KMS-11 (cell line): ENCODE results near the gene SLC66A3.

Experiments used
- H2AFZ ChIP-seq: fragments of 200-600 bp; sonication (generic); 2 replicates; pipeline ENCODE4 v1.6.1; 2016; ENCODE audit warnings: antibody characterized with exemption, mixed run types, low read depth
- H3K27ac ChIP-seq: fragments of 200-600 bp; sonication (generic); 2 replicates; pipeline ENCODE4 v1.6.1; 2016; ENCODE audit warnings: mild to moderate bottlenecking, mixed run types
- H3K27me3 ChIP-seq: fragments of 200-600 bp; sonication (generic); 2 replicates; pipeline ENCODE4 v1.6.1; 2017; ENCODE audit warnings: mild to moderate bottlenecking, low read depth, mixed run types, moderate library complexity; ENCODE audit not compliant: insufficient read depth
- H3K36me3 ChIP-seq: fragments of 200-600 bp; sonication (generic); 2 replicates; pipeline ENCODE4 v1.6.1; 2017; ENCODE audit warnings: mild to moderate bottlenecking, mixed run types; ENCODE audit not compliant: insufficient read depth
- H3K4me1 ChIP-seq: fragments of 200-600 bp; sonication (generic); 2 replicates; pipeline ENCODE4 v1.6.1; 2016; ENCODE audit warnings: mild to moderate bottlenecking, low read depth, mixed run types; ENCODE audit not compliant: poor library complexity, severe bottlenecking
- H3K4me2 ChIP-seq: fragments of 200-600 bp; sonication (generic); 2 replicates; pipeline ENCODE4 v1.7.0; 2016; ENCODE audit warnings: mild to moderate bottlenecking, mixed run types
- H3K4me3 ChIP-seq: fragments of 200-600 bp; sonication (generic); IDR thresholded peaks from 2 replicates; pipeline ENCODE4 v1.6.1; 2017; ENCODE audit warnings: low read depth, low read length, mixed read lengths; ENCODE audit not compliant: insufficient read depth
- H3K79me2 ChIP-seq: fragments of 200-600 bp; sonication (generic); 2 replicates; pipeline ENCODE4 v1.6.1; 2016; ENCODE audit warnings: low read depth, mixed run types; ENCODE audit not compliant: insufficient read depth
- H3K9ac ChIP-seq: fragments of 200-600 bp; sonication (generic); 2 replicates; pipeline ENCODE4 v1.6.1; 2016; ENCODE audit warnings: mild to moderate bottlenecking, mixed run types
- H4K20me1 ChIP-seq: fragments of 200-600 bp; sonication (generic); 2 replicates; pipeline ENCODE4 v1.6.1; 2016; ENCODE audit warnings: mild to moderate bottlenecking, mixed run types; ENCODE audit not compliant: insufficient read depth
- TF ChIP-seq, protein P1 (sequence below): fragments of 200-600 bp; sonication (generic); conservative IDR thresholded peaks from 2 replicates; pipeline ENCODE4 v1.6.1; 2017; ENCODE audit warnings: low read depth, mild to moderate bottlenecking, antibody characterized with exemption, low read length, moderate library complexity, mixed read lengths

SLC66A3 gene

DNA sequence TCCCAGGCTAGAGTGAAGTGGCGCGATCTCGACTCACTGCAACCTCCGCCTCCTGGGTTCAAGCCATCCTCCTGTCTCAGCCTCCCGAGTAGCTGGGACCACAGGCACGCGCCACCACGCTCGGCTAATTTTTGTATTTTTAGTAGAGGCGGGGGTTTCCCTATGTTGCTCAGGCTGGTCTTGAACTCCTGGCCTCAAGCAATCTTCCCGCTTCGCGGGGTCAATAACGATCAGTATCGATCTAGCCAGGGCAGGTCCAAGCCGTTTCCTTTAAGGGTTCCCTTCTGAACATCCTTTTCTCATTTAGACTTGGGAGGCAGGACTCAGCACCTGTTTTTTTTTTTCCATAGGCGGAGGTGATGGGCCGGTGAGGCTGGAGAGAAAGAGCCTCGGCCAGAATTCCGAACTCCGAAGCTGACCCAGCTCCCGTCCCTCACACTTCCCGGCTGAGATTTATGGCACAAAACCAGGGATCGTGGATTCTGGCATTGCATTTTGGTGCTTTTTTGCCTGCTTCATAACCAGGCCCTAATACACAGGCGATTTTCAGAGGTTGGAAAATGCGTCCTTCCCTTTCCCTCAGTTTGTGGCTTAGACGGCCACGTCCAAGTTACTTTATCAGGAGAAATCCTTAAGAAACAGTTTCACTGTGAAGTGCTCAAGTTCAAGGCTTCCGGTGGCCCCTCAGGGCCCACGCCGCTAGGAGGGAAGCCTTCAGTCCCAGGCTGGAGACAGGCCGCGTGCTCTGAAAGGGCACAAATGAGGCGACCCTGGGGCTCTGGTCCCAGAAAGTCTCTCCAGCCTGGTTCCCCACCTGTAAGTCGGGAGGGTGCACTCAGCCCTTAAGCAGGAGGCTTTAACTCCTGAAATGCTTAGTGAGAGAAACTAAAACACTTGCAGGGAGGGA lies 998 bp upstream of the SLC66A3 start:
- H3K36me3 ChIP-seq: no peaks in the 10 kb centered on the region
- no peaks in the 10 kb centered on the region for H3K79me2 ChIP-seq
- H3K4me1 ChIP-seq: peaks cover 12% of the 10 kb centered on the region
- TF ChIP-seq, protein P1, sequence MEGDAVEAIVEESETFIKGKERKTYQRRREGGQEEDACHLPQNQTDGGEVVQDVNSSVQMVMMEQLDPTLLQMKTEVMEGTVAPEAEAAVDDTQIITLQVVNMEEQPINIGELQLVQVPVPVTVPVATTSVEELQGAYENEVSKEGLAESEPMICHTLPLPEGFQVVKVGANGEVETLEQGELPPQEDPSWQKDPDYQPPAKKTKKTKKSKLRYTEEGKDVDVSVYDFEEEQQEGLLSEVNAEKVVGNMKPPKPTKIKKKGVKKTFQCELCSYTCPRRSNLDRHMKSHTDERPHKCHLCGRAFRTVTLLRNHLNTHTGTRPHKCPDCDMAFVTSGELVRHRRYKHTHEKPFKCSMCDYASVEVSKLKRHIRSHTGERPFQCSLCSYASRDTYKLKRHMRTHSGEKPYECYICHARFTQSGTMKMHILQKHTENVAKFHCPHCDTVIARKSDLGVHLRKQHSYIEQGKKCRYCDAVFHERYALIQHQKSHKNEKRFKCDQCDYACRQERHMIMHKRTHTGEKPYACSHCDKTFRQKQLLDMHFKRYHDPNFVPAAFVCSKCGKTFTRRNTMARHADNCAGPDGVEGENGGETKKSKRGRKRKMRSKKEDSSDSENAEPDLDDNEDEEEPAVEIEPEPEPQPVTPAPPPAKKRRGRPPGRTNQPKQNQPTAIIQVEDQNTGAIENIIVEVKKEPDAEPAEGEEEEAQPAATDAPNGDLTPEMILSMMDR: no peak
- peak overlapping the region; percentile 100 for H3K4me2 ChIP-seq
- no peak overlapping the region for H3K4me3 ChIP-seq
- peak overlapping the region; percentile 96 for H2AFZ ChIP-seq
- H3K27me3 ChIP-seq: no peaks in the 10 kb centered on the region
- no peaks in the 10 kb centered on the region for H4K20me1 ChIP-seq
- H3K27ac ChIP-seq: peak overlapping the region; percentile 43; the same call in 1 of the 2 replicates
- peak overlapping the region; percentile 78 for H3K9ac ChIP-seq

DNA sequence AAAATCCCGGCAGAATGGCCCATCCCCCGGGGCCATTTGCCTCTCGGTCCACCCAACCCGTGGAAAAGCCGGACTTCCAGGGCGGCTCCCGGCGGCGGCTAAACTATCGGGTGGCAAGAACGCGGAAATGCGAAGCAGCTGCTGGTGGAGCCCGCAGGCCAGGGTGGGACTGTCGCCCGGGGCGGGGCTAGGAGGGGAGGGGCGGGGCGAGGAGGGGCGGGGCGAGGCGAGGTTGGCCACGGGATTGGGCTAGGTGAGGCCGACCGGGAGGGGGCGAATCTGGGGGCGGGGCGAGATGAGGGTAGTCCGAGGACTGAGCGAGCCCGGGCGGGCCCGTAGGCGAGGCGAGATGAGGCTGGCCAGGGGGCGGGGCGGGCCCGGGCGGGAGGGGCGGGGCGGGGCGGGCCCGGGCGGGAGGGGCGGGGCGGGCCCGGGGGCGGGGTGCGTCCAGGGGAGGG lies 315 bp upstream of the SLC66A3 start:
- no peaks in the 10 kb centered on the region for H4K20me1 ChIP-seq
- H3K36me3 ChIP-seq: no peaks in the 10 kb centered on the region
- H2AFZ ChIP-seq: peak overlapping the region; percentile 96
- H3K9ac ChIP-seq: peak overlapping the region; percentile 78
- H3K79me2 ChIP-seq: no peaks in the 10 kb centered on the region
- TF ChIP-seq, protein P1: no peak
- H3K4me3 ChIP-seq: no peak overlapping the region
- peaks cover 12% of the 10 kb centered on the region for H3K4me1 ChIP-seq
- no peaks in the 10 kb centered on the region for H3K27me3 ChIP-seq
- H3K27ac ChIP-seq: peak overlapping the region; percentile 43; the same call in 1 of the 2 replicates
- peak overlapping the region; percentile 100 for H3K4me2 ChIP-seq

DNA sequence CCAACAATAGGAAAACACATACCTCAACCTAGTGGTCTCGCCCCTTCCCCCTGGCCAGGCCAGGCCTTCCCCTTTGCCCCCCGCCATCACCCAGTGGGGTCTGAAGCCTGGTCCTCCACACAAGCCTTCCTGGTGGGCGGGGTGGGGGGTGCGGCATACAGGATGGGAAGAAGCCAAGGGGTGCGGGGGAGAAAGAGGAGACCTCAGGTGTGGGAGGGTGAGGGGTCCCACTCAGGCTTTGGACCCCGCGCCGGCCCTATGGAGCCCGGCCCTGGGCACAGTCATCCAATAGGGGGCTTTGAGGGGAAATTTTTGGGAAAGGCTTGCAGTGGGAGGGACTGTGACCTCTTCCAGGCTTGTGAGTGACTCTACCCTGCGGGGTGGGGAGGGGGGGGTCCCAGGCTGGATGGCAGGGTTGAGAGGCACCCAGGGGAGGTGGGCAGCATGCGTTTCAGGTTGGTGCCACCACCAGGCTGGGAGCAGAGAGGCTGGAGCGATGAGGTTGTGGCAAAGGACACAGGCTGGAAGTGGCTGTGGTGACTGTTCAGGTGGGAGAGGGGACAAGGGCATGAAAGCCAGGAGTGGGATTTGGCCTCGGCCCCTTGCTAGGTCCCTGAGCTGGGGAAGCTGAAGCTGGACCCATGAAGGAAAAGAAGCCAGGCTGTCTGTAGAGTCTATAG lies 1.3 kb downstream of the SLC66A3 start:
- Histone ChIP-seq H3K36me3 (no peaks in the 10 kb centered on the region), H3K4me2 (peak overlapping the region; percentile 83), H3K27ac (no peak overlapping the region), H3K4me3 (no peak overlapping the region), H3K79me2 (no peaks in the 10 kb centered on the region), H3K4me1 (peaks cover 12% of the 10 kb centered on the region), H3K9ac (no peak overlapping the region), H3K27me3 (no peaks in the 10 kb centered on the region), H4K20me1 (no peaks in the 10 kb centered on the region), H2AFZ (no peak overlapping the region)
- TF ChIP-seq, protein P1: no peak

DNA sequence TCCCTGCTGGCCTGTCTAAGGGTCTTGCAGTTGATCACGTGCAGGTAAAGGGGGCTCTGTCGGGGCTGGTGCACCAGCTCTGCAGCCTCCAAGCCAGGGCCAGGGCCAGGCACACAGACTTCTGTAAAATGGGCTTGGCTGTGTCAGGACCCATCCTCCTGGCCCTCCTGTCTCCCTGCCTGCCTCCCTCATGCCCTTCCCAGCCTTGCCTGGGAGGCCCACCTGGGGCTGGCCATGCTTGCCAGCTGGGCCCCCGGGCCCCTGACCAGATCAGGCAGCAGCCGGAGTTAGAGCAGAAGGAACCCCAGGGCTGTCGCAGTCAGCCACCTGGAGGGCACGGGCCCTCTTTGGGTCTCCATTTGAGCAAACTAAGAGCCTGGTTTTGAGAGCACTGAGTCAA lies 2.0 kb downstream of the SLC66A3 start:
- Histone ChIP-seq H3K4me1 (peaks cover 12% of the 10 kb centered on the region), H3K79me2 (no peaks in the 10 kb centered on the region), H4K20me1 (no peaks in the 10 kb centered on the region), H3K27me3 (no peaks in the 10 kb centered on the region), H3K4me2 (no peak overlapping the region), H2AFZ (no peak overlapping the region), H3K36me3 (no peaks in the 10 kb centered on the region), H3K4me3 (no peak overlapping the region), H3K27ac (no peak overlapping the region), H3K9ac (no peak overlapping the region)
- TF ChIP-seq, protein P1: no peak
